Tibial nerve (tissue), 4 donors: Measurements from ENCODE around the gene FILIP1. TPM values are rescaled to one million over a fixed set of nuclear protein-coding genes. Genes with fewer than 3 reads are reported as not detected.

ENCODE experiments used
- DNase-seq, 2 donors: peaks; one replicate each; pipeline ENCODE4 v3.0.0-alpha.2; 2019; ENCODE audit warnings: low spot score in 2 of 2
- H3K27ac ChIP-seq, 4 donors: fragments of 200-600 bp; sonication (generic) in 3 of 4; one replicate each; pipeline ENCODE4 v1.5.1; 2017 to 2019; ENCODE audit warnings: mild to moderate bottlenecking in 1 of 4
- H3K27me3 ChIP-seq, 2 donors: fragments of 200-600 bp; sonication (generic) in 1 of 2; one replicate each; pipeline versions ENCODE4 v1.5.1 to v1.6.0; 2017 to 2019
- H3K36me3 ChIP-seq, 3 donors: fragments of 200-600 bp; sonication (generic); one replicate each; pipeline ENCODE4 v1.5.1; 2018 to 2019
- H3K4me1 ChIP-seq, 4 donors: fragments of 200-600 bp; sonication (generic) in 3 of 4; one replicate each; pipeline ENCODE4 v1.5.1; 2017 to 2019
- H3K4me3 ChIP-seq, 4 donors: fragments of 200-600 bp; sonication (generic) in 3 of 4; one replicate each; pipeline ENCODE4 v1.5.1; 2017 to 2019; ENCODE audit warnings: mild to moderate bottlenecking in 1 of 4, moderate library complexity in 1 of 4
- H3K9me3 ChIP-seq, 4 donors: fragments of 200-600 bp; sonication (generic) in 3 of 4; one replicate each; pipeline ENCODE4 v1.5.1; 2017 to 2019
- EP300 ChIP-seq, 2 donors: sonication (generic); formaldehyde crosslinking; IDR thresholded peaks; one replicate each; pipeline ENCODE4 v1.6.1; 2017; ENCODE audit warnings: antibody characterized with exemption in 2 of 2, mild to moderate bottlenecking in 1 of 2
- POLR2A ChIP-seq, 2 donors: fragments of 450-650 bp; IDR thresholded peaks; one replicate each; pipeline ENCODE4 v1.6.1; 2017; ENCODE audit warnings: antibody characterized with exemption in 2 of 2, mild to moderate bottlenecking in 2 of 2, moderate library complexity in 2 of 2
- WGBS, 2 donors: methylation state at CpG; one replicate each; pipeline ENCODE4 v1.1.5; 2018; 5-methylcytosine and 5-hydroxymethylcytosine counted together
- total RNA-seq, 4 donors: library from RNA; depleted of rRNA; stranded (reverse); fragments of >200 nt; gene quantifications; one replicate each; pipeline ENCODE4 v1.1.0, GENCODE V29; 2016
- TF ChIP-seq, protein P1 (sequence below), 5 experiments: fragments of 200-600 bp in 3 of 5; fragments of 450-650 bp in 2 of 5; sonication (generic) in 3 of 5; IDR thresholded peaks; one replicate each; pipeline ENCODE4 v1.5.1; 2016 to 2019; ENCODE audit warnings: antibody characterized with exemption in 5 of 5, mild to moderate bottlenecking in 3 of 5, moderate library complexity in 2 of 5

Gene FILIP1
- total RNA-seq, 4 donors from 2014 or later, result 6.0 to 16.3 (median 13.3) TPM

DNA sequence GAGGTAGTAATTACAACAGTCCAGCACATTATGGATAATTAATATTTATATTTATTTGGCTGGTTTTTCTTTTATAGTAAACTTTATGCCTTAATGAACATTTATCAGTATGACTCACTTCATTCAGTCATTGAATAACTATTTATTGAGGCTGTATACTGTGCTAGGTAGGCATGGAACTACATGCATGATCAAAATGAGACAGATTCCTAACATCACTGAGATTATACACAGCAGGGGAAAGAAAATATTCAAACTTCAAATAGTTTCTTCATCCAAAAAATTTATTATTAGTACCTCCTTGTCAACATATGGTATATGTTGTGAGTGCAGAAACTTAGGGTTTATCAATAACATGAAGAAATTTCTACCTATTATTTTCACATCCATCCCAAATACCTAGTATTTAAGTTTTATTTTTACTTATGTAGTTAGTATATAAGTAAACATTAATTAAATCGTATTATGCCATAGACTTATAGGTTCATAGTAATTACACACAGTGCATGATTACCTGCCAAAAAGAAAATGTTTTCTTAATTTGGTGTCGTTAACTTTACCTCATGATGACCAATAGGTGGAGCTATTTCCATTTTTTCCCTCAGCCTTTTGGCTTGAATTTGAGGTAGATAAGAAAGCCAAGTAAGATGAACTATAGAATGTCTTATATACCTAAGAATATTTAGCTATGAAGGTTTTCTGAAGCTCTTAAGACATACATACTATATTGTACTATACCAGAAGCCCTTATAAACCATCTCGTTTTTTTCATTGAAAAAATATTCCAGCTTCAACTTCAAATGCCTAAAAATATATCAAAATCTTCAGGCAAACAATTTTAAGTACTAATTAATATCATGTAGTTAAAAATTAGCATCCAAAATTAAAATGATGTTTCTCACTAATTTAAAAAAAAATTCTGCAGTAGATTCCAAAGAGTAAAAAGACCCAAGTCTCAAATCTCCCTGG lies 196.5 kb downstream of the FILIP1 start:
- DNase-seq, result no peak
- Histone ChIP-seq H3K9me3 (no peaks in the 10 kb centered on the region), H3K4me1 (peaks cover 0 to 34% (median 0%) of the 10 kb centered on the region in 4 donors), H3K4me3 (no peak overlapping the region), H3K27me3 (no peaks in the 10 kb centered on the region), H3K27ac (no peak overlapping the region), H3K36me3 (no peaks in the 10 kb centered on the region)
- 11% methylated on average over 3 of the region's 3 CpGs for WGBS, 2 donors
- TF ChIP-seq, protein P1, sequence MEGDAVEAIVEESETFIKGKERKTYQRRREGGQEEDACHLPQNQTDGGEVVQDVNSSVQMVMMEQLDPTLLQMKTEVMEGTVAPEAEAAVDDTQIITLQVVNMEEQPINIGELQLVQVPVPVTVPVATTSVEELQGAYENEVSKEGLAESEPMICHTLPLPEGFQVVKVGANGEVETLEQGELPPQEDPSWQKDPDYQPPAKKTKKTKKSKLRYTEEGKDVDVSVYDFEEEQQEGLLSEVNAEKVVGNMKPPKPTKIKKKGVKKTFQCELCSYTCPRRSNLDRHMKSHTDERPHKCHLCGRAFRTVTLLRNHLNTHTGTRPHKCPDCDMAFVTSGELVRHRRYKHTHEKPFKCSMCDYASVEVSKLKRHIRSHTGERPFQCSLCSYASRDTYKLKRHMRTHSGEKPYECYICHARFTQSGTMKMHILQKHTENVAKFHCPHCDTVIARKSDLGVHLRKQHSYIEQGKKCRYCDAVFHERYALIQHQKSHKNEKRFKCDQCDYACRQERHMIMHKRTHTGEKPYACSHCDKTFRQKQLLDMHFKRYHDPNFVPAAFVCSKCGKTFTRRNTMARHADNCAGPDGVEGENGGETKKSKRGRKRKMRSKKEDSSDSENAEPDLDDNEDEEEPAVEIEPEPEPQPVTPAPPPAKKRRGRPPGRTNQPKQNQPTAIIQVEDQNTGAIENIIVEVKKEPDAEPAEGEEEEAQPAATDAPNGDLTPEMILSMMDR (IDR thresholded peaks at IDR 0.05), result peak; percentile 46 to 71 (median 66)
- no peak for TF ChIP-seq EP300 (IDR thresholded peaks at IDR 0.05)

DNA sequence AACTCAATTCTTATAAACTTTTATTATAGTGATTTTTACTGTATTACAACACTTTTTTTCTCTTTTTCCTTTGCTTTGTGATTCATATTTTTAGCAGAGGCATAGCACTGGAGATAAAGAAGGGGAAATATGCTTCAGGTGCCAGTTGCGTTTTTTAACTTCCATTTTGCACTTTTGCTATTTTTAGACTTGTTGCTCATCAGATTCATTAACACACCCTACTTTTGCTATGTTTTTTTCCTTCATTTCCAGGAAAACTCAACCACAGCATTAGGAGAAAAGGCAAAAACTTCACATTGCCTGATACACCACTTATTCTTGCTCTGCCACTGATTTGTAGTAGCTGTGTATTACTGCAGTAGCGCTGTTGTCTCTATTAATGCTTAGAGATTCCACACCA lies 201.0 kb downstream of the FILIP1 start:
- Histone ChIP-seq H3K36me3 (no peaks in the 10 kb centered on the region), H3K27me3 (no peaks in the 10 kb centered on the region), H3K4me1 (peaks cover 0 to 44% (median 6%) of the 10 kb centered on the region in 4 donors), H3K4me3 (no peak overlapping the region), H3K27ac (peak overlapping the region in 2 of 4 donors; percentile 11 to 88), H3K9me3 (no peaks in the 10 kb centered on the region)
- DNase-seq, result no peak
- no peak for TF ChIP-seq POLR2A (IDR thresholded peaks at IDR 0.05)
- no peak for TF ChIP-seq EP300 (IDR thresholded peaks at IDR 0.05)
- TF ChIP-seq, protein P1 (IDR thresholded peaks at IDR 0.05), result no peak
- WGBS, 2 donors, result 87 to 88% methylated on average over 2 of the region's 2 CpGs

GRCh38 chr6:75291744-75292143 lies 201.9 kb downstream of the FILIP1 start:
- Histone ChIP-seq H3K27me3 (no peaks in the 10 kb centered on the region), H3K9me3 (no peaks in the 10 kb centered on the region), H3K4me3 (no peak overlapping the region), H3K27ac (peak overlapping the region in 2 of 4 donors; percentile 74 to 88), H3K4me1 (peaks cover 0 to 48% (median 6%) of the 10 kb centered on the region in 4 donors), H3K36me3 (no peaks in the 10 kb centered on the region)
- DNase-seq, result no peak
- TF ChIP-seq, protein P1 (IDR thresholded peaks at IDR 0.05), result no peak
- TF ChIP-seq EP300 (IDR thresholded peaks at IDR 0.05) (no peak), POLR2A (IDR thresholded peaks at IDR 0.05) (no peak)
- 46 to 52% methylated on average over 1 of the region's 1 CpG for WGBS, 2 donors

DNA sequence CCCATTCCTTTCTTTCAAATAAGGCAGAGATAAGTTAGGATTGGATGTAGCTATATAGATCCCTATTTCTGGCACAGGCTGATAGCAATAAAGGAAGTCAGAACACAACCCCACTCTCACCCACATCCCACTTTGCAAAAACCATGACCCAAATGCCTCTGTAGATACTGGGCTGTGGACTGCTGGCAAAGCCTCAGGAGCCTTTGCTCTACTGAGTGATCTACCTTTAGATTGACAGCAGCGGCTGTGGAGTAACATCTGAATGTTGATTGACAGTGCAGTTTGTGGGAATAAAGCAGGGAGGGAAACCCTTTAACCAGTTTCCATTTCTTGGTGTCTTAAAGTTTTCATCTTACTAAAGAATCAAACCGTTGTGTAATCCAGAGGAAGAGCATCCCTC lies 202.3 kb downstream of the FILIP1 start:
- Histone ChIP-seq H3K36me3 (no peaks in the 10 kb centered on the region), H3K4me1 (peaks cover 0 to 52% (median 6%) of the 10 kb centered on the region in 4 donors), H3K9me3 (no peaks in the 10 kb centered on the region), H3K4me3 (no peak overlapping the region), H3K27me3 (no peaks in the 10 kb centered on the region), H3K27ac (peak overlapping the region in 3 of 4 donors; percentile 61 to 88 (median 74))
- 53 to 65% methylated on average over 2 of the region's 2 CpGs for WGBS, 2 donors
- DNase-seq, result no peak
- TF ChIP-seq POLR2A (IDR thresholded peaks at IDR 0.05) (no peak), EP300 (IDR thresholded peaks at IDR 0.05) (no peak)
- TF ChIP-seq, protein P1 (IDR thresholded peaks at IDR 0.05), result no peak
